Glutamatergic neuron (in vitro differentiated cells): ENCODE data around the gene SMARCA5. TPM values are rescaled to one million over a fixed set of nuclear protein-coding genes. Genes with fewer than 3 reads are reported as not detected.
A peak's percentile ranks its signal among the peaks of the same experiment; 100 is the strongest.

Experiments used
- DNase-seq: peaks from one replicate; pipeline ENCODE4 v3.0.0; 2022
- H3K27ac Mint-ChIP-seq: one replicate; pipeline ENCODE4 v1.8.0; 2020; ENCODE audit warnings: mild to moderate bottlenecking, mixed read lengths, inconsistent platforms; ENCODE audit not compliant: unreplicated experiment
- H3K27me3 Mint-ChIP-seq: one replicate; pipeline ENCODE4 v1.8.0; 2020; ENCODE audit warnings: mild to moderate bottlenecking, moderate library complexity, mixed read lengths, inconsistent platforms; ENCODE audit not compliant: unreplicated experiment
- H3K36me3 Mint-ChIP-seq: one replicate; pipeline ENCODE4 v1.8.0; 2020; ENCODE audit warnings: mild to moderate bottlenecking, mixed read lengths, inconsistent platforms; ENCODE audit not compliant: unreplicated experiment
- H3K4me1 Mint-ChIP-seq: one replicate; pipeline ENCODE4 v1.8.0; 2020; ENCODE audit warnings: mild to moderate bottlenecking, low read depth, mixed read lengths, inconsistent platforms; ENCODE audit not compliant: unreplicated experiment
- H3K4me3 Mint-ChIP-seq: one replicate; pipeline ENCODE4 v1.8.0; 2020; ENCODE audit warnings: mild to moderate bottlenecking, mixed read lengths, inconsistent platforms; ENCODE audit not compliant: unreplicated experiment
- H3K9me3 Mint-ChIP-seq: one replicate; pipeline ENCODE4 v1.8.0; 2020; ENCODE audit warnings: mild to moderate bottlenecking, moderate library complexity, mixed read lengths, inconsistent platforms; ENCODE audit not compliant: unreplicated experiment
- CTCF ChIP-seq: fragments of 200-600 bp; sonication (generic); IDR thresholded peaks from one replicate; pipeline ENCODE4 v1.5.0; 2021; ENCODE audit not compliant: partially characterized antibody, unreplicated experiment
- total RNA-seq: library from RNA; stranded (reverse); fragmentation: NEBNext Ultra II Directional; extraction: Animal tissue kit (Norgen Biotek cat#: 25700); gene quantifications from one replicate; pipeline ENCODE4 v1.2.1, GENCODE V29; 2021; ENCODE audit not compliant: unreplicated experiment

Gene SMARCA5
- total RNA-seq, 1 donor from 2014 or later: 107 TPM

GRCh38 chr4:143554728-143555597 lies 41.5 kb downstream of the SMARCA5 start:
- TF ChIP-seq CTCF: no peak
- Mint-ChIP-seq H3K27ac (no peak overlapping the region), H3K27me3 (peaks cover 2% of the 10 kb centered on the region), H3K4me3 (no peak overlapping the region), H3K9me3 (peaks cover 1% of the 10 kb centered on the region), H3K4me1 (peaks cover 3% of the 10 kb centered on the region), H3K36me3 (no peaks in the 10 kb centered on the region)
- DNase-seq: no peak

GRCh38 chr4:143555676-143556075 lies 42.2 kb downstream of the SMARCA5 start:
- Mint-ChIP-seq H3K4me3 (no peak overlapping the region), H3K27ac (no peak overlapping the region), H3K4me1 (peaks cover 3% of the 10 kb centered on the region), H3K27me3 (peaks cover 2% of the 10 kb centered on the region), H3K36me3 (no peaks in the 10 kb centered on the region), H3K9me3 (peaks cover 1% of the 10 kb centered on the region)
- DNase-seq: no peak
- TF ChIP-seq CTCF: no peak

GRCh38 chr4:143558286-143558685 lies 44.8 kb downstream of the SMARCA5 start:
- H3K36me3 Mint-ChIP-seq: no peaks in the 10 kb centered on the region
- H3K9me3 Mint-ChIP-seq: peaks cover 1% of the 10 kb centered on the region
- H3K27me3 Mint-ChIP-seq: peaks cover 2% of the 10 kb centered on the region
- peaks cover 3% of the 10 kb centered on the region for H3K4me1 Mint-ChIP-seq
- peak overlapping the region; percentile 91 for H3K4me3 Mint-ChIP-seq
- no peak overlapping the region for H3K27ac Mint-ChIP-seq
- no peak for DNase-seq
- no peak for TF ChIP-seq CTCF

- Mint-ChIP-seq H3K4me1 (peaks cover 3% of the 10 kb centered on the region), H3K27ac (peak overlapping the region; percentile 40), H3K4me3 (peak overlapping the region; percentile 91), H3K9me3 (peaks cover 1% of the 10 kb centered on the region), H3K36me3 (no peaks in the 10 kb centered on the region), H3K27me3 (peaks cover 2% of the 10 kb centered on the region)
- peak; percentile 70 for DNase-seq
- TF ChIP-seq CTCF: no peak
These were observed 45.6 kb downstream of the SMARCA5 start for GRCh38 chr4:143558823-143559756.
